Measurements from ENCODE around the gene ADRA1B.

Gene ADRA1B

GRCh38 chr5:159915904-159916840 lies at the start of gene ADRA1B:
Gene ADRA1B, plus strand, starts transcription at chr5:159916482. Its CDS starts 424 bp downstream, at chr5:159916906.
- TF ChIP-seq CTCF (IDR thresholded peaks at IDR 0.05; ENCODE audit: low read depth, low read length) = peak; percentile 53
- peak within 1 kb of the TSS; percentile 55 for H3K4me3 ChIP-seq (ENCODE audit: low read depth, low read length)

- no peak for TF ChIP-seq CTCF (IDR thresholded peaks at IDR 0.05; ENCODE audit: low read depth, low read length)
- H3K4me3 ChIP-seq (ENCODE audit: low read depth, low read length) = no peak overlapping the region
Measured at GRCh38 chr5:159873680-159874079, 42.6 kb upstream of the ADRA1B start.

GRCh38 chr5:159874263-159874662 lies 42.0 kb upstream of the ADRA1B start:
- no peak overlapping the region for H3K4me3 ChIP-seq (ENCODE audit: low read depth, low read length)
- TF ChIP-seq CTCF (IDR thresholded peaks at IDR 0.05; ENCODE audit: low read depth, low read length) = no peak

GRCh38 chr5:159877016-159877415 lies 39.3 kb upstream of the ADRA1B start:
- TF ChIP-seq CTCF (IDR thresholded peaks at IDR 0.05; ENCODE audit: low read depth, low read length) = no peak
- H3K4me3 ChIP-seq (ENCODE audit: low read depth, low read length) = no peak overlapping the region

GRCh38 chr5:159877894-159878448 lies 38.3 kb upstream of the ADRA1B start:
- no peak for TF ChIP-seq CTCF (IDR thresholded peaks at IDR 0.05; ENCODE audit: low read depth, low read length)
- no peak overlapping the region for H3K4me3 ChIP-seq (ENCODE audit: low read depth, low read length)

- H3K4me3 ChIP-seq (ENCODE audit: low read depth, low read length) = peak overlapping the region; percentile 14; the same call in 1 of the 2 replicates
- TF ChIP-seq CTCF (IDR thresholded peaks at IDR 0.05; ENCODE audit: low read depth, low read length) = no peak
Measured at GRCh38 chr5:159878988-159879471, 37.3 kb upstream of the ADRA1B start.

- H3K4me3 ChIP-seq (ENCODE audit: low read depth, low read length) = no peak overlapping the region
- TF ChIP-seq CTCF (IDR thresholded peaks at IDR 0.05; ENCODE audit: low read depth, low read length) = no peak
Measured at GRCh38 chr5:159880676-159881075, 35.6 kb upstream of the ADRA1B start.

Measured in WI38 (cell line).